Measurements from ENCODE around the gene SOS1.

The SOS1 gene

DNA sequence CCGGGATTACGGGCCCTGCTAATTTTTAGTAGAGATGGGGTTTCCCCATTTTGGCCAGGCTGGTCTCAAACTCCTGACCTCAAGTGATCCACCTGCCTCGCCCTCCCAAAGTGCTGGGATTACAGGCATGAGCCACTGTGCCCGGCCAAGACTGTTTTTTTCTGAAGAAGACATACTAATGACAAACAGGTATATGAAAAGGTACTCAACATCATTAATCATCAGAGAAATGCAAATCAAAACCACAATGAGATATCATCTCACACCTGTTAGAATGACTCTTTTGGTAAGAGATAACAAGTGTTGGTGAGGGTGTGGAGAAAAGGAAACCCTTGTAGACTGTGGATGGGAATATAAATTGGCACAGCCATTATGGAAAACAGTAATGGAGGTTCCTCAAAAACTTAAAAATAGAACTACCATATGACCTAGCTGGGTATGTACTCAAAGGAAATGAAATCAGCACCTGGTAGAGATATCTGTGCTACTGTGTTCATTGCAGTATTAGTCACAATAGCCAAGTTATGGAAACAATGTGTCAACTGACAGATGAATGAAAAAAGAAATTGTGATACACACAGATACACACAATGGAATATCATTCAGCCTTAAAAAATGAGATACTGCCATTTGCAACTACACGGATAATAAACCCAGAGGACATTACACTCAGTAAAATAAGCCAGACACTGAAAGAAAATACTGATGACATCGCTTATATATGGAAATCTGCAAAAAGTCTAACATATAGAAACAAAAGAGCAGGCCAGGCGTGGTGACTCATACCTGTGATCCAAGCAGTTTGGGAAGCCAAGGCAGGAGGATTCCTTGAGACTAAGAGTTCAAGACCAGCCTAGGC, 20.8 kb downstream of the SOS1 start:
- TF ChIP-seq, protein P1, sequence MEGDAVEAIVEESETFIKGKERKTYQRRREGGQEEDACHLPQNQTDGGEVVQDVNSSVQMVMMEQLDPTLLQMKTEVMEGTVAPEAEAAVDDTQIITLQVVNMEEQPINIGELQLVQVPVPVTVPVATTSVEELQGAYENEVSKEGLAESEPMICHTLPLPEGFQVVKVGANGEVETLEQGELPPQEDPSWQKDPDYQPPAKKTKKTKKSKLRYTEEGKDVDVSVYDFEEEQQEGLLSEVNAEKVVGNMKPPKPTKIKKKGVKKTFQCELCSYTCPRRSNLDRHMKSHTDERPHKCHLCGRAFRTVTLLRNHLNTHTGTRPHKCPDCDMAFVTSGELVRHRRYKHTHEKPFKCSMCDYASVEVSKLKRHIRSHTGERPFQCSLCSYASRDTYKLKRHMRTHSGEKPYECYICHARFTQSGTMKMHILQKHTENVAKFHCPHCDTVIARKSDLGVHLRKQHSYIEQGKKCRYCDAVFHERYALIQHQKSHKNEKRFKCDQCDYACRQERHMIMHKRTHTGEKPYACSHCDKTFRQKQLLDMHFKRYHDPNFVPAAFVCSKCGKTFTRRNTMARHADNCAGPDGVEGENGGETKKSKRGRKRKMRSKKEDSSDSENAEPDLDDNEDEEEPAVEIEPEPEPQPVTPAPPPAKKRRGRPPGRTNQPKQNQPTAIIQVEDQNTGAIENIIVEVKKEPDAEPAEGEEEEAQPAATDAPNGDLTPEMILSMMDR (IDR thresholded peaks at IDR 0.05; ENCODE audit: low read depth, low read length, missing control alignments), result no peak
- DNase-seq (ENCODE audit: low read depth), result no peak
- no peak overlapping the region for H3K4me3 ChIP-seq (ENCODE audit: low read depth, low read length)

DNA sequence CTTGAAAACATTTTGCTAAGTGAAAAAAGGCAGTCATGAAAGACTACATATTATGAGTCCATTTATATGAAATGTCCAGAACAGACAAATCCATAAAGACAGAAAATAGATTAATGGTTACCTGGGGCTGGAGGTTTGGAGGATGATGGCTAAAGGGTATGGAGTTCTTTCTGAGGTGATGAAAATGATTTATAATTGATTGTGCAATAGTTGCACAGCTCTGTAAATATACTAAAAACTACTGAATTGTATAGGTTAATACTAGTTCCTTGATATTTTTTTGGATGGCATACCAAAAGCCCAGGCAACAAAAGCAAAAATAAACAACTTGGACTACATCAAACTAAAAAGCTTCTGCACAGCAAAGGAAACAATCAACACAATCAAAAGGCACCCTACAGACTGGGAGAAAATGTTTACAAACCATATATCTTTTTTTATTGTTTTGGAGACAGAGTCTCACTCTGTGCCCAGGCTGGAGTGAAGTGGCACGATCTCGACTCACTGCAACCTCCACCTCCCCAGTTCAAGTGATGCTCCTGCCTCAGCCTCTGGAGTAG, 21.5 kb downstream of the SOS1 start:
- TF ChIP-seq, protein P1 (IDR thresholded peaks at IDR 0.05; ENCODE audit: low read depth, low read length, missing control alignments), result no peak
- H3K4me3 ChIP-seq (ENCODE audit: low read depth, low read length), result no peak overlapping the region
- no peak for DNase-seq (ENCODE audit: low read depth)

DNA sequence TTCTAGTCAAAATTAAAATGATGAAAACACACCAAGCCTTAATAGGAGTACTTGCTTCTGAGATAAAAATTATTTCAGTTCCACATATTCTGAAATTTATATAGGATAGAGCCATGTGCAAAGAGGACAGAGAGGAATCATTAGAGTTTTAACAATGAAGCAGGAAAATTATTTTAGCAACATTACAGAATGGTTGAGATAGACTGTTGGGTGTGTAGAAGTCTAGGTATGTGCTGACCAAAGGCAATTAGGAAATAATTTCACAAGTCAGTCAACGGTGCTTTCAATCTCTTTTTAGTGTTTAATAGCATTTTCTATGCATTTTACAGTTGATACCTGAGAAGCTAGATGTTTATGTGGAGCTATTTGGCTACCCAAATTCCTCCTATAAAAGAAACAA, 25.2 kb downstream of the SOS1 start:
- TF ChIP-seq, protein P1 (IDR thresholded peaks at IDR 0.05; ENCODE audit: low read depth, low read length, missing control alignments), result no peak
- H3K4me3 ChIP-seq (ENCODE audit: low read depth, low read length), result no peak overlapping the region; the same call in 1 of the 2 replicates
- no peak for DNase-seq (ENCODE audit: low read depth)

DNA sequence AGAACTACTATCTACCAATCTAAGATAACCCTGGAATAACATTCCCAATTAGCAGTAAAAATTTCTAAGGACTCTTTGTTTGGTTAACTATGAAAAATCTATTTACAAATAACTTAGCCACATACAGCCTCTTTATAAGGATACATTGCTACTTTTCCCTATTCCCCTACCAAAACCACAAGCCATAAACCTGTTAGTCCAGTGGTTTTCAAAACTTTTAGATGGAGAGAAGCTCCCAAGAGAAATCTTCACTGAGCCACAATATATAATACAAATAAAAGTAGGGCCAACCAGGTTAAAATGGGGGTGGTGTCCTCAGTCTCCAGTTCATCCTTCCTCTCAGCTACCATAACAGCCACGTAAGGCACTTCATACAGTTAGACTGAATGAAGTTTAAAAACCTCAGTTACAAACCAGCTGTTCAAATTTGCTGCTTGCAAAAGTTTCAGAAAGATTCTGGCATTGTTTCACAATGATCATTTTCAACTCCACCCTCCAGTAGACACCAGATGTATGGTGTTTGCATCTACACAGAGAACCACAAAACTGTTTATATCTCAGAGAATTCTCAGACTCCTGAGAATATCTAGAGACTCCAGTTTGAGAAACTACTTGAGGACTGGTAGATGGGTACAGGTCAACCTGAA, 26.0 kb downstream of the SOS1 start:
- peak; percentile 76 for DNase-seq (ENCODE audit: low read depth)
- H3K4me3 ChIP-seq (ENCODE audit: low read depth, low read length), result peak overlapping the region; percentile 23
- TF ChIP-seq, protein P1 (IDR thresholded peaks at IDR 0.05; ENCODE audit: low read depth, low read length, missing control alignments), result no peak

DNA sequence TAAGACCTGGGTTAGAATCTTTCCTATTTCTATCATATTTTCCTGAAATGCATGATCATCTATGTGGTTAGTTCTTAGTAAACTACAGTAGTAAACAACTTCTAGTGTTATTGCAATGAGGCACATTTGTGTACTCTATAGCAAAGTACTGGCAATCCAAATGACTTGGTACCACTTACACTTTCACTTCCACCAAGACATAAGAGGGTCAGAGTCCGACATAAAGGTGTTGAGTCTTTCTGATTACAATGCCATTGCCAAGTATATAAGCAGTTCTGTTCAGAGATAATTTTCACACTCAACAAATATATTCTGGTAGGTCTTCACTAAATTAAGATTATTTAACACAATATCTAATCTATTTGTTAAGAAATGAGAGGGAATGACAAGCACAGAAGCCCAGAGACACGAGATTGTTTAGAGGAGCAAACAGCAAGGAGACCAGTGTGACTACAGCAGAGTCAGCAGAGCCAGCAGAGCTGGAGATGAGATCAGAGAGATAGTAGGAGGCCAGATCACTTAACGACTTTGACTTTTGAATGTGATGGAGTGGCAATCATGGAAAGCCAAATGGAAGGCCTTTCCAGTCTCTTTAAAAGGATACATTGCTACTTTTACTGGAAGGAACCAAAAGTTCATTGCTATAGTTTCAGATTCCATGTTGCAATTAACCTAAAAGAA, 27.5 kb downstream of the SOS1 start:
- DNase-seq (ENCODE audit: low read depth), result peak; percentile 37
- peak overlapping the region; percentile 29; the same call in 1 of the 2 replicates for H3K4me3 ChIP-seq (ENCODE audit: low read depth, low read length)
- TF ChIP-seq, protein P1 (IDR thresholded peaks at IDR 0.05; ENCODE audit: low read depth, low read length, missing control alignments), result no peak

DNA sequence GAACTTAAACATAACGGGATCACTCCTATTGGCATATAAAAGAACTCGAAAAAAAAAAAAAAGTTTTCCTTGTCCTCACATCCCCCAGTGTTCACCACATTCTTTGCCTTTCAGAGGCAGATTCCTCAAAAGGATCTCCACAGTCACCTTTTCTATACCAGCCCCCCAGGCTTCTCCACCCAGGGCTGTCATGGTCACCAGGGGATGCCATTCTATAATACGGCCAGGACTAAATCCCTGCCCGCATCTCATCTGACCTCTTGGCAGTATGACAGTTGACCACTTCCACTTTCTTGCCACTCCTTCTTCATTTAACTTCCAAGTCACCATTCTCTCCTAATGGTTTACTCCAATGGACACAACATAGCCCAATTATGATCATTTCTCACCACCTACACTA, 29.3 kb downstream of the SOS1 start:
- no peak overlapping the region for H3K4me3 ChIP-seq (ENCODE audit: low read depth, low read length)
- DNase-seq (ENCODE audit: low read depth), result no peak
- TF ChIP-seq, protein P1 (IDR thresholded peaks at IDR 0.05; ENCODE audit: low read depth, low read length, missing control alignments), result no peak
